Measurements from ENCODE around the gene NKG7. TPM values are rescaled to one million over a fixed set of nuclear protein-coding genes. Genes with fewer than 3 reads are reported as not detected.

The NKG7 gene
- total RNA-seq, 2 experiments from 2014 or later = 835 to 848 TPM

- POLR2A ChIA-PET = interaction anchor here (0.7 to 3.4 kb wide), 8 partner anchors 20 to 198 kb away, joined by 3 to 37 read pairs (median 4); partner anchors contain the start of genes ETFB and NKG7
- CTCF ChIA-PET = interaction anchor here (1.3 to 3.5 kb wide), 5 partner anchors 21 to 45 kb away, joined by 4 to 26 read pairs (median 15); partner anchors contain the start of genes NKG7 and SIGLEC10
These were observed 23.7 kb upstream of the NKG7 start for GRCh38 chr19:51396175-51396574.

- CTCF ChIA-PET = interaction anchor here (0.7 to 3.5 kb wide), 11 partner anchors 12 to 263 kb away, joined by 3 to 26 read pairs (median 6); partner anchors contain the start of genes ETFB, NKG7 and SIGLEC10
- POLR2A ChIA-PET = interaction anchor here (0.6 to 3.4 kb wide), 9 partner anchors 18 to 268 kb away, joined by 3 to 37 read pairs (median 12); partner anchors contain the start of genes ETFB and NKG7
These were observed 21.8 kb upstream of the NKG7 start for GRCh38 chr19:51394050-51394836.

DNA sequence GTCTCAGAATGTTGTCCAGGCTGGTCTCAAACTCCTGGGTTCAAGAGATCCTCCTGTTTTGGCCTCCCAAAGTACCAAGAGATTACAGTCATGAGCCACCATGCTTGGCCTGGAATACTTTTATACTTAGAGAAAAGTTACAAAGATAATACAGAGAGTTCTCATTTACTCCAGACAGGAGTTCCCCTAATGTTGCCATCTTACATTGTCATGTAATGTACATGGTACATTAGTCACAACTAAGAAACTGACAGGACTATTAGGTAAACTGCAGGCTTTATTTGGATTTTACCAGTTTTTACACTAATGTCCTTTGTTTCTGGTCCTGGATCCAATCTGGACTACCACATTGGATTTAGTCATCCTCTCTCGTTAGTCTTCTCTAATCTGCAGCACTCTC lies 20.2 kb upstream of the NKG7 start:
- ChIA-PET POLR2A (no interaction called here), CTCF (interaction anchor here (1.2 kb wide), 1 partner anchor 21 kb away, joined by 4 read pairs; the partner anchor contains the start of gene NKG7)

- ChIA-PET POLR2A (no interaction called here), CTCF (no interaction called here)
These were observed 18.7 kb upstream of the NKG7 start for GRCh38 chr19:51391073-51391611.

DNA sequence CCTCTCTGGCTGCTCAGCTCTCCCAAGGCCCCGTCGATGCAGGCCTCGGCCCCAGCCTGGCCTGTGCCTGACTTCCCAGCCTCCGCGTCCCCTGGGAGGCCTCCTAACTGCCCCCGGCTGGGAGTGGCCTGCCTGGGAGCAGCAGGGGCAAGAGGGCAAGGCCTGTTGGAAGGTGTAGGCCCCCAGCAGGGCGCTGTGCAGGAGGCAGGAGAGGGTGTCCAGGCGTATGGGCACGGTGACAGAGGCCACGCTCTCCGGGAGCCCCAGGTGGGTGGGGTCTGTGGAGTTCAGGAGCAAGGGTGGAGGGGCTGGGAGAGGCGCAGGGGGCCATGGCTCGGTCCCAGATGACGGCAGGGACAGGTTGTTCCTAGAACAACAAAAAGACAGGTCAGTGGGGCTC lies 16.7 kb upstream of the NKG7 start:
- CTCF ChIA-PET = interaction anchor here (0.6 kb wide), 1 partner anchor 15 kb away, joined by 3 read pairs; no protein-coding TSS in a partner anchor
- POLR2A ChIA-PET = no interaction called here

- CTCF ChIA-PET = interaction anchor here (1.0 to 1.1 kb wide), 2 partner anchors 30 to 269 kb away, joined by 3 read pairs; no protein-coding TSS in a partner anchor
- POLR2A ChIA-PET = no interaction called here
These were observed 15.5 kb upstream of the NKG7 start, which contains the start of gene LIM2 for GRCh38 chr19:51387924-51388389. Gene LIM2 (minus strand): TSS chr19:51387974. CDS start chr19:51387443, 531 bp downstream.

GRCh38 chr19:51386882-51387520 lies 14.5 kb upstream of the NKG7 start:
- ChIA-PET CTCF (no interaction called here), POLR2A (no interaction called here)

- ChIA-PET CTCF (interaction anchor here (0.6 to 1.3 kb wide), 2 partner anchors 12 to 909 kb away, joined by 3 read pairs; no protein-coding TSS in a partner anchor), POLR2A (no interaction called here)
These were observed 9.6 kb upstream of the NKG7 start for GRCh38 chr19:51382004-51382403.

DNA sequence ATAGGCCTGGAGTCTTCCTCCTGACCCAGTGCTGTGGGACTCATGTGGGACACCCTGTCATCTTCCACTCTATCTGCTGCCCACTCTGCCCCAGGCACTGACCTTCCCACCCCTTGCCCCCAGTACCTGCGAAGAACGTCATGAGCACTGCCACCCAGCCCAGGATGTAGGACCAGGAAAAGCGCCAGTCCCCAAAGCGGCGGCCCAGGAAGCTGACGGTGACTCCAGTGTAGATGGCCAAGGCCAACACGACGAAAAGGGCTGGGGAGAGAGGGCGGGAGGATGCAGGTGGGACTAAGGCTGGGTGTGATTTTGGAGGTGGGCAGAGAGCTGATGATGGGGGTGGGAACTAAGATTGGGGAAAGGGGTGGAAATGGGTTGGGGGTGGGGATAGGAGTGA lies 7.9 kb upstream of the NKG7 start:
- ChIA-PET CTCF (interaction anchor here (1.3 to 1.4 kb wide), 2 partner anchors 13 to 39 kb away, joined by 4 to 5 read pairs; partner anchors contain the start of gene VSIG10L), POLR2A (interaction anchor here (0.6 kb wide), 1 partner anchor 10 kb away, joined by 5 read pairs; no protein-coding TSS in a partner anchor)

DNA sequence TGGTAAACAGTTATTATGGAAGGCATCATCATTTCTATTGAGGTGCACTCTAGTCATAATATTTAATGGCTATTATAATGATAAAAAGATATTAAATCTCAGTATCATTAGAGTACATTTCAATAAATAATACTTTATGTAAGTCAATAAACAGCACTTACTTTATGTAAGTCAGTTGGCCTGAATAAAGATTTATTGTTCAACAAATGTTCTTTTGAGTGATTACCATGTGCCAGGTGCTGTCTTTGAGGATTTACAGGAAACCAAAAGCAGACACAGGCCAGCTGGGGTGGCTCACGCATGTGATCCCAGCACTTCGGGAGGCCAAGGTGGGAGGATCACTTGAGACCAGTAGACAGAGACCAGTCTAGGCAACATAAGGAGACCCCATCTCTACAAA lies 5.0 kb upstream of the NKG7 start:
- ChIA-PET POLR2A (interaction anchor here (1.9 kb wide), 1 partner anchor 16 kb away, joined by 9 read pairs; no protein-coding TSS in a partner anchor), CTCF (interaction anchor here (0.7 to 1.2 kb wide), 2 partner anchors 21 to 97 kb away, joined by 3 to 5 read pairs; no protein-coding TSS in a partner anchor)

DNA sequence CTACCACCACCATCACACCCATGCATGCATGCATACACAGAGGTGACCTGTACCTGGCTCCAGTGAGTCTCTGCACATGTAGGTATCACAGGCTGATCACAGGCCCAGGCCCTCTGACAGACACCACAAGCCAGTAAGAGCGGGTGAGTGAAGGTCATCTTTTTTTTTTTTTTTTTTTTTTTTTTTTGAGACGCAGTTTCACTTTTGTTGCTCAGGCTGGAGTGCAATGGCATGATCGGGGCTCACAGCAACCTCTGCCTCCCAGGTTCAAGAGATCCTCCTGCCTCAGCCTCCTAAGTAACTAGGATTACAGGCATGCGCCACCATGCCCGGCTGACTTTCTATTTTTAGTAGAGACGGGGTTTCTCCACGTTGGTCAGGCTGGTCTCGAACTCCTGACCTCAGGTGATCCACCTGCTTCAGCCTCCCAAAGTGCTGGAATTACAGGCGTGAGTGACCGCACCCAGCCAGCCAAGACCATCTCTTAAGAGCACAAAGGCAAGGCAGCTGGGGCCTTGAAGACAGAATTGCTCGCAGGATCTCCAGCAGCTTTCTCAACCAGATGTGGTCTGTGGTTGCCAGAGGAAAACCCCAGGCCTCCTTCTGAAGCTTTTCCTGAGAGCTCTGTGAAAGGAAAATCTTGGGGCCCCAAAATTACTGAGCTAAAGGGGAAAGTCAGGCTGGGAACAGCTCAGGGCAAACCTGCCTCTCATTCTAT lies 3.2 kb upstream of the NKG7 start:
- ChIA-PET POLR2A (interaction anchor here (1.0 to 1.9 kb wide), 3 partner anchors 8 to 20 kb away, joined by 3 to 9 read pairs (median 4); no protein-coding TSS in a partner anchor), CTCF (interaction anchor here (1.0 kb wide), 1 partner anchor 35 kb away, joined by 3 read pairs; no protein-coding TSS in a partner anchor)

GRCh38 chr19:51372021-51372648 lies 319 bp downstream of the NKG7 start:
- CTCF ChIA-PET = interaction anchor here (0.6 to 3.8 kb wide), 5 partner anchors 9 to 70 kb away, joined by 3 to 26 read pairs (median 8); no protein-coding TSS in a partner anchor
- POLR2A ChIA-PET = interaction anchor here (1.1 to 3.6 kb wide), 4 partner anchors 22 to 79 kb away, joined by 3 to 37 read pairs (median 11); no protein-coding TSS in a partner anchor

GRCh38 chr19:51371186-51371690 lies 1.2 kb downstream of the NKG7 start:
- CTCF ChIA-PET = interaction anchor here (1.1 to 3.8 kb wide), 6 partner anchors 8 to 71 kb away, joined by 4 to 26 read pairs (median 6); no protein-coding TSS in a partner anchor
- POLR2A ChIA-PET = interaction anchor here (1.3 to 3.6 kb wide), 4 partner anchors 23 to 76 kb away, joined by 3 to 37 read pairs (median 11); no protein-coding TSS in a partner anchor

DNA sequence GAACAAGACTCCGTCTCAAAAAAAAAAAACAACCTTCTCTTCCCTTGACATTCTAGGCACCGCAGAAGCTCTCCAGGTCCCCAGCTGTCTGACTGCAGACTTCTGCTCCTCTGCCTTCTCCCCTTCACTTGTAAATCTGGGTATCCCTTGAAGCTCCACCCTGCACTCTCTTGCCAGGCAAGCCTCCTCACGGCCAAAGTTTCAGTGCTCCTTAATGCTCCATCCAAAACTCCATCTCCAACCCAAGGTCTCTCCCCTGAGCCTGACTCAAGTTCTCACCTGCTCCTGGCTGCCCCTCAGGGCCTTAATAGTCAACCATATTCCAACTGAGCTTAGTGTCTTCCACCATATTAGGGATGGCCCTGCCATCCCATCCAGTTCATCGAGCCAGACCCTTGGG lies 2.2 kb downstream of the NKG7 start:
- ChIA-PET POLR2A (interaction anchor here (0.7 to 3.6 kb wide), 4 partner anchors 10 to 77 kb away, joined by 3 to 37 read pairs (median 10); no protein-coding TSS in a partner anchor), CTCF (interaction anchor here (0.7 to 3.8 kb wide), 3 partner anchors 25 to 704 kb away, joined by 3 to 26 read pairs (median 4); no protein-coding TSS in a partner anchor)

DNA sequence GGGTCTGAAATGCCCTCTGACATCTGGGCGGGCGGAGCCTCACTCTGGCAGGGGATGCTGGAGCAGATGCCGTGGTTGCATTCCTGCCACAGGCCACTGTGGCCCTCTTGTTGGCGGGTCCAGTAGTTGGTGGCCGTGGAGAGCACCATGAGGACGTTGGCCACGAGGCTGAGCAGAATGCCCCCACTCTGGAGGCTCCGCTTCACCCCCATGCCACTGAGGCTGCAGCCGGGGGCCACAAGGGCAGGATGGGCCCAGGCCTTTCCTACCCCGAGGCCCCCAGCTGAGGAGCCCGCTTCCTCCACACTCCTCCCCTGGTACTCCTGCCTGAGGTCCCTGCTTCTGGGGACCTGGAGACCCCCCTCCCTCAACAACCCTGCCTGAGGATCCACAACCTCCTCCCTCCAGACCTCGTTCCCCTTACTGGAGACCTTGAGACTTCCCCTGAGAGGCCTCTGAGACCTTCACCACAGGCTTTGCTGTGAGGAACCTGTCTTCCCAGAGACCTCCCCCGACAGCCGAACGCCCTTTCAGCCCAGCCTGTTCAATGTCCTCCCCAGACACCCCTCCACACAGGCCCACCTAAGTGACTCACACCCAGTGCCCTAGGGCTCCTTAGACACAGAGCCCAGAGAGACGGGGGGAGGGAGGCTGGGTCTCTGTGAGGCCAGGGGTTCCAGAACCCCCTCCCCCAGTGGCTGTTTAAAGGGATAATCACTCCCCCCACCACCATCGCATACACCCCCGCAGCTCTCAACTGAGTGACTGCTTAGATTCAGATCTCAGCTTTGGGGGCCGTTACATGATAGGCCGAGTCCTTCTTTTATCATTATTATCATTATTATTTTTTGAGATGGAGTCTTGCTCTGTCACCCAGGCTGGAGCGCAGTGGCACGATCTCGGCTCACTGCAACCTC lies 3.8 kb downstream of the NKG7 start, which contains the start of gene CLDND2:
CLDND2 (minus strand) TSS at position 638 of the 917 bp plus-strand sequence; CDS start at position 212, 426 bp downstream.
- POLR2A ChIA-PET = interaction anchor here (0.6 to 1.4 kb wide), 6 partner anchors 10 to 80 kb away, joined by 3 to 15 read pairs (median 4); no protein-coding TSS in a partner anchor
- CTCF ChIA-PET = interaction anchor here (0.6 to 1.5 kb wide), 10 partner anchors 11 to 252 kb away, joined by 3 to 7 read pairs (median 4); no protein-coding TSS in a partner anchor

Measured in activated CD8-positive, alpha-beta memory T cell treated with anti-CD3 and anti-CD28 coated beads for 36 hours (primary cell).